ENCODE measurements around the gene OR2T11.

OR2T11 gene

GRCh38 chr1:248618119-248618518 lies 16.8 kb downstream of the OR2T11 start:
- Histone ChIP-seq H3K36me3 (ENCODE audit: control insufficient read depth, insufficient read depth, low read length) (no peaks in the 10 kb centered on the region), H3K27me3 (ENCODE audit: control insufficient read depth, insufficient read depth, low read length) (no peaks in the 10 kb centered on the region), H3K9me3 (ENCODE audit: control insufficient read depth, insufficient read depth, low read length) (peaks cover 91% of the 10 kb centered on the region), H3K9ac (ENCODE audit: low read depth, low read length) (no peak overlapping the region), H3K27ac (ENCODE audit: low read depth, low read length) (no peak overlapping the region), H3K4me1 (ENCODE audit: control insufficient read depth, insufficient read depth, low read length) (no peaks in the 10 kb centered on the region), H3K4me3 (ENCODE audit: low read depth, low read length) (no peak overlapping the region)

- Histone ChIP-seq H3K4me1 (ENCODE audit: control insufficient read depth, insufficient read depth, low read length) (no peaks in the 10 kb centered on the region), H3K4me3 (ENCODE audit: low read depth, low read length) (no peak overlapping the region), H3K9ac (ENCODE audit: low read depth, low read length) (no peak overlapping the region), H3K27me3 (ENCODE audit: control insufficient read depth, insufficient read depth, low read length) (no peaks in the 10 kb centered on the region), H3K27ac (ENCODE audit: low read depth, low read length) (no peak overlapping the region), H3K9me3 (ENCODE audit: control insufficient read depth, insufficient read depth, low read length) (peaks cover 91% of the 10 kb centered on the region), H3K36me3 (ENCODE audit: control insufficient read depth, insufficient read depth, low read length) (no peaks in the 10 kb centered on the region)
Measured at GRCh38 chr1:248613742-248614141, 21.1 kb downstream of the OR2T11 start.

- H3K4me3 ChIP-seq (ENCODE audit: low read depth, low read length) = no peak overlapping the region
- H3K27me3 ChIP-seq (ENCODE audit: control insufficient read depth, insufficient read depth, low read length) = no peaks in the 10 kb centered on the region
- no peaks in the 10 kb centered on the region for H3K36me3 ChIP-seq (ENCODE audit: control insufficient read depth, insufficient read depth, low read length)
- H3K9me3 ChIP-seq (ENCODE audit: control insufficient read depth, insufficient read depth, low read length) = peaks cover 91% of the 10 kb centered on the region
- no peak overlapping the region for H3K9ac ChIP-seq (ENCODE audit: low read depth, low read length)
- no peak overlapping the region for H3K27ac ChIP-seq (ENCODE audit: low read depth, low read length)
- no peaks in the 10 kb centered on the region for H3K4me1 ChIP-seq (ENCODE audit: control insufficient read depth, insufficient read depth, low read length)
Measured at GRCh38 chr1:248611883-248612414, 22.9 kb downstream of the OR2T11 start.

GRCh38 chr1:248610301-248610700 lies 24.6 kb downstream of the OR2T11 start:
- peaks cover 92% of the 10 kb centered on the region for H3K9me3 ChIP-seq (ENCODE audit: control insufficient read depth, insufficient read depth, low read length)
- H3K27me3 ChIP-seq (ENCODE audit: control insufficient read depth, insufficient read depth, low read length) = no peaks in the 10 kb centered on the region

GRCh38 chr1:248599396-248599795 lies 35.5 kb downstream of the OR2T11 start:
- Histone ChIP-seq H3K9ac (ENCODE audit: low read depth, low read length) (no peak overlapping the region), H3K27me3 (ENCODE audit: control insufficient read depth, insufficient read depth, low read length) (no peaks in the 10 kb centered on the region), H3K27ac (ENCODE audit: low read depth, low read length) (no peak overlapping the region), H3K36me3 (ENCODE audit: control insufficient read depth, insufficient read depth, low read length) (no peaks in the 10 kb centered on the region), H3K9me3 (ENCODE audit: control insufficient read depth, insufficient read depth, low read length) (peaks cover 84% of the 10 kb centered on the region), H3K4me1 (ENCODE audit: control insufficient read depth, insufficient read depth, low read length) (no peaks in the 10 kb centered on the region), H3K4me3 (ENCODE audit: low read depth, low read length) (no peak overlapping the region)

More at GRCh38 chr1:248610301-248610700, 24.6 kb downstream of the OR2T11 start:
- H3K27ac ChIP-seq (ENCODE audit: low read depth, low read length) = no peak overlapping the region
- H3K36me3 ChIP-seq (ENCODE audit: control insufficient read depth, insufficient read depth, low read length) = no peaks in the 10 kb centered on the region
- no peaks in the 10 kb centered on the region for H3K4me1 ChIP-seq (ENCODE audit: control insufficient read depth, insufficient read depth, low read length)
- no peak overlapping the region for H3K9ac ChIP-seq (ENCODE audit: low read depth, low read length)
- no peak overlapping the region for H3K4me3 ChIP-seq (ENCODE audit: low read depth, low read length)

- Histone ChIP-seq H3K9ac (ENCODE audit: low read depth, low read length) (no peak within 1 kb of the TSS), H3K36me3 (ENCODE audit: control insufficient read depth, insufficient read depth, low read length) (no peaks in the 10 kb centered on the region), H3K27ac (ENCODE audit: low read depth, low read length) (no peak within 1 kb of the TSS), H3K4me3 (ENCODE audit: low read depth, low read length) (no peak within 1 kb of the TSS), H3K27me3 (ENCODE audit: control insufficient read depth, insufficient read depth, low read length) (no peaks in the 10 kb centered on the region), H3K4me1 (ENCODE audit: control insufficient read depth, insufficient read depth, low read length) (no peaks in the 10 kb centered on the region), H3K9me3 (ENCODE audit: control insufficient read depth, insufficient read depth, low read length) (peaks cover 85% of the 10 kb centered on the region)
Measured at GRCh38 chr1:248597589-248597988, 37.3 kb downstream of the OR2T11 start, which contains the start of gene OR2T10. Gene OR2T10 (minus strand): TSS chr1:248597700. CDS start chr1:248593768, 3,932 bp downstream.

GRCh38 chr1:248596615-248597014 lies 38.3 kb downstream of the OR2T11 start:
- no peak overlapping the region for H3K4me3 ChIP-seq (ENCODE audit: low read depth, low read length)
- H3K27me3 ChIP-seq (ENCODE audit: control insufficient read depth, insufficient read depth, low read length) = no peaks in the 10 kb centered on the region
- H3K9ac ChIP-seq (ENCODE audit: low read depth, low read length) = no peak overlapping the region
- no peaks in the 10 kb centered on the region for H3K36me3 ChIP-seq (ENCODE audit: control insufficient read depth, insufficient read depth, low read length)
- no peak overlapping the region for H3K27ac ChIP-seq (ENCODE audit: low read depth, low read length)
- no peaks in the 10 kb centered on the region for H3K4me1 ChIP-seq (ENCODE audit: control insufficient read depth, insufficient read depth, low read length)
- H3K9me3 ChIP-seq (ENCODE audit: control insufficient read depth, insufficient read depth, low read length) = peaks cover 85% of the 10 kb centered on the region

- H3K9ac ChIP-seq (ENCODE audit: low read depth, low read length) = no peak overlapping the region
- no peaks in the 10 kb centered on the region for H3K4me1 ChIP-seq (ENCODE audit: control insufficient read depth, insufficient read depth, low read length)
- peaks cover 94% of the 10 kb centered on the region for H3K9me3 ChIP-seq (ENCODE audit: control insufficient read depth, insufficient read depth, low read length)
- H3K27me3 ChIP-seq (ENCODE audit: control insufficient read depth, insufficient read depth, low read length) = no peaks in the 10 kb centered on the region
- H3K36me3 ChIP-seq (ENCODE audit: control insufficient read depth, insufficient read depth, low read length) = no peaks in the 10 kb centered on the region
- H3K27ac ChIP-seq (ENCODE audit: low read depth, low read length) = no peak overlapping the region
- no peak overlapping the region for H3K4me3 ChIP-seq (ENCODE audit: low read depth, low read length)
Measured at GRCh38 chr1:248593226-248593625, 41.7 kb downstream of the OR2T11 start.

- H3K4me1 ChIP-seq (ENCODE audit: control insufficient read depth, insufficient read depth, low read length) = no peaks in the 10 kb centered on the region
- H3K27me3 ChIP-seq (ENCODE audit: control insufficient read depth, insufficient read depth, low read length) = no peaks in the 10 kb centered on the region
- no peak overlapping the region for H3K4me3 ChIP-seq (ENCODE audit: low read depth, low read length)
- peaks cover 96% of the 10 kb centered on the region for H3K9me3 ChIP-seq (ENCODE audit: control insufficient read depth, insufficient read depth, low read length)
- H3K27ac ChIP-seq (ENCODE audit: low read depth, low read length) = no peak overlapping the region
- H3K9ac ChIP-seq (ENCODE audit: low read depth, low read length) = no peak overlapping the region
- H3K36me3 ChIP-seq (ENCODE audit: control insufficient read depth, insufficient read depth, low read length) = no peaks in the 10 kb centered on the region
Measured at GRCh38 chr1:248592655-248593054, 42.2 kb downstream of the OR2T11 start.

- Histone ChIP-seq H3K27ac (ENCODE audit: low read depth, low read length) (no peak overlapping the region), H3K4me1 (ENCODE audit: control insufficient read depth, insufficient read depth, low read length) (no peaks in the 10 kb centered on the region), H3K9me3 (ENCODE audit: control insufficient read depth, insufficient read depth, low read length) (peaks cover 94% of the 10 kb centered on the region), H3K27me3 (ENCODE audit: control insufficient read depth, insufficient read depth, low read length) (no peaks in the 10 kb centered on the region), H3K9ac (ENCODE audit: low read depth, low read length) (no peak overlapping the region), H3K4me3 (ENCODE audit: low read depth, low read length) (no peak overlapping the region), H3K36me3 (ENCODE audit: control insufficient read depth, insufficient read depth, low read length) (no peaks in the 10 kb centered on the region)
Measured at GRCh38 chr1:248590055-248590454, 44.8 kb downstream of the OR2T11 start.

- peaks cover 87% of the 10 kb centered on the region for H3K9me3 ChIP-seq (ENCODE audit: control insufficient read depth, insufficient read depth, low read length)
- no peaks in the 10 kb centered on the region for H3K36me3 ChIP-seq (ENCODE audit: control insufficient read depth, insufficient read depth, low read length)
- H3K4me1 ChIP-seq (ENCODE audit: control insufficient read depth, insufficient read depth, low read length) = no peaks in the 10 kb centered on the region
- no peak overlapping the region for H3K4me3 ChIP-seq (ENCODE audit: low read depth, low read length)
- H3K27me3 ChIP-seq (ENCODE audit: control insufficient read depth, insufficient read depth, low read length) = no peaks in the 10 kb centered on the region
- H3K27ac ChIP-seq (ENCODE audit: low read depth, low read length) = no peak overlapping the region
- no peak overlapping the region for H3K9ac ChIP-seq (ENCODE audit: low read depth, low read length)
Measured at GRCh38 chr1:248589334-248589733, 45.6 kb downstream of the OR2T11 start.

All from HUES48 (cell line).